CD14-positive monocyte (primary cell): ENCODE results near the gene FOXN4. TPM values are rescaled to one million over a fixed set of nuclear protein-coding genes. Genes with fewer than 3 reads are reported as not detected.

Experiments
- DNase-seq, 3 donors: peaks; one replicate each; pipeline ENCODE4 v3.0.0-alpha.2; 2011 to 2022
- H2AFZ ChIP-seq: 2 replicates; pipeline ENCODE4 v1.6.0; 2012; ENCODE audit warnings: mild to moderate bottlenecking, low read depth, low read length, inconsistent platforms; ENCODE audit not compliant: insufficient read depth, poor library complexity, severe bottlenecking
- H3K27ac ChIP-seq, 2 donors: 1 replicate in 1 of 2; 2 replicates in 1 of 2; pipeline ENCODE4 v1.5.1; 2012 to 2013; ENCODE audit warnings: low read length in 2 of 2, control low read depth in 1 of 2, inconsistent platforms in 1 of 2, low read depth in 1 of 2, mild to moderate bottlenecking in 1 of 2
- H3K27me3 ChIP-seq, 2 donors: one replicate each; pipeline versions ENCODE4 v1.6.0 to v1.6.1; 2011 to 2013; ENCODE audit warnings: low read length in 2 of 2; ENCODE audit not compliant: control insufficient read depth in 2 of 2, insufficient read depth in 2 of 2
- H3K36me3 ChIP-seq, 2 donors: replicated peaks in 1 of 2; 1 replicate in 1 of 2; 2 replicates in 1 of 2; pipeline versions ENCODE4 v1.5.1 to v1.6.1; 2012 to 2013; ENCODE audit warnings: low read length in 2 of 2, control low read depth in 1 of 2, inconsistent platforms in 1 of 2, mild to moderate bottlenecking in 1 of 2; ENCODE audit not compliant: insufficient read depth in 2 of 2, control insufficient read depth in 1 of 2
- H3K4me1 ChIP-seq, 2 donors: 1 replicate in 1 of 2; 2 replicates in 1 of 2; pipeline versions ENCODE4 v1.5.1 to v1.6.1; 2012 to 2013; ENCODE audit warnings: low read length in 2 of 2, control low read depth in 1 of 2, inconsistent platforms in 1 of 2, mild to moderate bottlenecking in 1 of 2, moderate library complexity in 1 of 2; ENCODE audit not compliant: insufficient read depth in 2 of 2, control insufficient read depth in 1 of 2
- H3K4me2 ChIP-seq: replicated peaks from 2 replicates; pipeline ENCODE3; 2012; ENCODE audit warnings: low read length, moderate library complexity, mild to moderate bottlenecking; ENCODE audit not compliant: poor library complexity, severe bottlenecking; ENCODE audit errors: extremely low read depth
- H3K4me3 ChIP-seq, 3 experiments: fragments of 200-600 bp in 1 of 3; sonication (generic) in 1 of 3; replicated peaks in 1 of 3; 1 replicate in 2 of 3; 2 replicates in 1 of 3; pipeline ENCODE4 v1.5.1; 2011 to 2013; ENCODE audit warnings: low read length in 3 of 3, mild to moderate bottlenecking in 3 of 3, control low read depth in 2 of 3, low read depth in 2 of 3, inconsistent platforms in 1 of 3, moderate library complexity in 1 of 3
- H3K79me2 ChIP-seq: 2 replicates; pipeline ENCODE4 v1.6.0; 2012; ENCODE audit warnings: mild to moderate bottlenecking, control low read depth, inconsistent platforms, low read length, moderate library complexity; ENCODE audit not compliant: insufficient read depth
- H3K9ac ChIP-seq: 2 replicates; pipeline ENCODE4 v1.6.0; 2017; ENCODE audit warnings: low read length, mild to moderate bottlenecking; ENCODE audit not compliant: insufficient read depth, poor library complexity, severe bottlenecking
- H3K9me3 ChIP-seq, 2 donors: replicated peaks in 1 of 2; 1 replicate in 1 of 2; 2 replicates in 1 of 2; pipeline versions ENCODE4 v1.5.1 to v1.6.1; 2012 to 2013; ENCODE audit warnings: low read length in 2 of 2, control low read depth in 1 of 2; ENCODE audit not compliant: control insufficient read depth in 1 of 2, insufficient read depth in 1 of 2
- H4K20me1 ChIP-seq: 2 replicates; pipeline ENCODE4 v1.6.0; 2012; ENCODE audit warnings: mild to moderate bottlenecking, low read length, control low read depth, moderate library complexity; ENCODE audit not compliant: insufficient read depth
- H3K27ac Mint-ChIP-seq, 7 donors: one replicate each; pipeline ENCODE4 v1.8.0; 2020; ENCODE audit warnings: mild to moderate bottlenecking in 7 of 7, mixed read lengths in 7 of 7, moderate library complexity in 6 of 7, inconsistent platforms in 2 of 7
- H3K27me3 Mint-ChIP-seq, 3 donors: one replicate each; pipeline ENCODE4 v1.8.0; 2021 to 2022; ENCODE audit warnings: low read depth in 3 of 3, mild to moderate bottlenecking in 3 of 3, mixed read lengths in 3 of 3, moderate library complexity in 3 of 3, inconsistent platforms in 1 of 3
- H3K36me3 Mint-ChIP-seq, 2 donors: one replicate each; pipeline ENCODE4 v1.8.0; 2020; ENCODE audit warnings: mixed read lengths in 2 of 2, inconsistent platforms in 1 of 2, mild to moderate bottlenecking in 1 of 2
- H3K4me1 Mint-ChIP-seq: one replicate; pipeline ENCODE4 v1.8.0; 2020; ENCODE audit warnings: mild to moderate bottlenecking, mixed read lengths
- H3K4me3 Mint-ChIP-seq, 2 donors: one replicate each; pipeline ENCODE4 v1.8.0; 2020; ENCODE audit warnings: mild to moderate bottlenecking in 2 of 2, mixed read lengths in 2 of 2, moderate library complexity in 1 of 2
- H3K9me3 Mint-ChIP-seq, 7 donors: one replicate each; pipeline ENCODE4 v1.8.0; 2020 to 2022; ENCODE audit warnings: mixed read lengths in 7 of 7, mild to moderate bottlenecking in 6 of 7, moderate library complexity in 6 of 7, inconsistent platforms in 2 of 7
- WGBS: methylation state at CpG from one replicate; pipeline ENCODE4 v1.1.5; 2013; ENCODE audit warnings: missing lambda C conversion rate; ENCODE audit not compliant: insufficient coverage; 5-methylcytosine and 5-hydroxymethylcytosine counted together
- intact Hi-C, 2 donors: fragments of 100-400 bp; cut with micrococcal nuclease; formaldehyde crosslinking; loops; one replicate each; pipeline versions ENCODE4 v1.15.0 to v1.15.1; 2023
- polyA plus RNA-seq, 3 donors: library from polyadenylated mRNA; depleted of rRNA in 1 of 3; unstranded in 2 of 3; stranded (reverse) in 1 of 3; fragments of 300-500 nt in 2 of 3; fragments of >200 nt in 1 of 3; fragmentation: Illumina TruSeq in 2 of 3; gene quantifications; 1 replicate in 2 of 3; 2 replicates in 1 of 3; pipeline ENCODE4 v1.2.3, GENCODE V29; 2012 to 2021
- TF ChIP-seq, protein P1 (sequence below): fragments of 200-600 bp; IDR thresholded peaks from one replicate; pipeline ENCODE4 v1.8.0; 2022; ENCODE audit warnings: antibody characterized with exemption, mild to moderate bottlenecking

FOXN4 gene
- polyA plus RNA-seq, 3 donors = not detected

DNA sequence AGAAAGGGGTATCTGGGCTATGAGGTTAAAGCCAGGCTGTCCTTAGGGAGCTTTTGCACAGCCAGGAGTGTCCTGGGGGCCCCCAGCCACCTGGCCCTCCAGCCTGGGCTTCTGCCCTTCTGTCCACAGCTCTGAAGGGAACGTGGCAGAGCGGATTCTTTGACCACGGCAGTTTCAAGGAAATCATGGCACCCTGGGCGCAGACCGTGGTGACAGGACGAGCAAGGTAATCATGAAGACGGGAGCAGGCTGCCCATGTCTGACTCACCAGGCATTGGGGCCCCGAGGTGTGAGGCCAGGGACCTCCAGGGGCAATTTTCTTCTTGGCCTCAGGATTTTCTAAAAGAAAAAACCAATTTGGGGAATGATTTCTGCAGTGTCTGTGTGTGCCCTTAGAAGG is 53.1 kb downstream of the FOXN4 start:
- H3K79me2 ChIP-seq = no peaks in the 10 kb centered on the region
- H2AFZ ChIP-seq = no peak overlapping the region
- H3K4me3 ChIP-seq = no peak overlapping the region
- H3K36me3 ChIP-seq = no peaks in the 10 kb centered on the region
- H3K9me3 Mint-ChIP-seq = peaks cover 6 to 17% (median 9%) of the 10 kb centered on the region in 7 donors
- no peak overlapping the region for H3K9ac ChIP-seq
- peaks cover 10 to 13% of the 10 kb centered on the region in 2 donors for H3K9me3 ChIP-seq
- intact Hi-C loops = no loop called here
- TF ChIP-seq, protein P1, sequence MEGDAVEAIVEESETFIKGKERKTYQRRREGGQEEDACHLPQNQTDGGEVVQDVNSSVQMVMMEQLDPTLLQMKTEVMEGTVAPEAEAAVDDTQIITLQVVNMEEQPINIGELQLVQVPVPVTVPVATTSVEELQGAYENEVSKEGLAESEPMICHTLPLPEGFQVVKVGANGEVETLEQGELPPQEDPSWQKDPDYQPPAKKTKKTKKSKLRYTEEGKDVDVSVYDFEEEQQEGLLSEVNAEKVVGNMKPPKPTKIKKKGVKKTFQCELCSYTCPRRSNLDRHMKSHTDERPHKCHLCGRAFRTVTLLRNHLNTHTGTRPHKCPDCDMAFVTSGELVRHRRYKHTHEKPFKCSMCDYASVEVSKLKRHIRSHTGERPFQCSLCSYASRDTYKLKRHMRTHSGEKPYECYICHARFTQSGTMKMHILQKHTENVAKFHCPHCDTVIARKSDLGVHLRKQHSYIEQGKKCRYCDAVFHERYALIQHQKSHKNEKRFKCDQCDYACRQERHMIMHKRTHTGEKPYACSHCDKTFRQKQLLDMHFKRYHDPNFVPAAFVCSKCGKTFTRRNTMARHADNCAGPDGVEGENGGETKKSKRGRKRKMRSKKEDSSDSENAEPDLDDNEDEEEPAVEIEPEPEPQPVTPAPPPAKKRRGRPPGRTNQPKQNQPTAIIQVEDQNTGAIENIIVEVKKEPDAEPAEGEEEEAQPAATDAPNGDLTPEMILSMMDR = no peak
- no peaks in the 10 kb centered on the region for H3K4me1 Mint-ChIP-seq
- H3K4me3 Mint-ChIP-seq = no peak overlapping the region
- H3K27me3 ChIP-seq = no peaks in the 10 kb centered on the region
- H3K27ac Mint-ChIP-seq = no peak overlapping the region
- no peak overlapping the region for H3K27ac ChIP-seq
- 84% methylated on average over 7 of the region's 8 CpGs for WGBS
- no peaks in the 10 kb centered on the region for H4K20me1 ChIP-seq
- DNase-seq = no peak
- peaks cover 14 to 24% of the 10 kb centered on the region in 2 donors for H3K36me3 Mint-ChIP-seq
- peaks cover 0 to 3% (median 0%) of the 10 kb centered on the region in 3 donors for H3K27me3 Mint-ChIP-seq
- H3K4me2 ChIP-seq = no peak overlapping the region
- no peaks in the 10 kb centered on the region for H3K4me1 ChIP-seq

DNA sequence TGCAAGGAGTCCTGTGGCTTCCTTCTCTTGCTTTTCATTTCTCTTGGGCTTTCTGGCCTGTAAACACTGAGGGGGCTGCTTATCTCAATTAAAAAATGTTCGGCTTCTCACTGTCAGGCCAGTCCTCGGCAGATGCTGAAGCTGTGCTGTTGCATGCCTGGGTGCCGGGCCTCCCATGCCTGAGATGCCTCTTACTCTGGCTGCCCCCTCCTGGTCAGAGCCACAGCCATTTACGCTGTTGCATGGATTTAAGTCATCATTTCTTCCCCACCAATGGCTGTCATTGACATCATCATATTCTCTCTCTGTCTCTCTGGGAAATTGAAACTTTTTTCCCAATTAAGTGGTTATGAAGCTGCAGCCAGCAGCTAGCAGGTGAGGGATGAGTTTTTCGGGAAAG is 53.7 kb downstream of the FOXN4 start:
- no peak overlapping the region for H3K9ac ChIP-seq
- H3K4me2 ChIP-seq = no peak overlapping the region
- Mint-ChIP-seq H3K4me1 (no peaks in the 10 kb centered on the region), H3K36me3 (peaks cover 14 to 24% of the 10 kb centered on the region in 2 donors), H3K27ac (peak overlapping the region in 1 of 7 donors; percentile 32), H3K4me3 (no peak overlapping the region), H3K9me3 (peaks cover 6 to 17% (median 9%) of the 10 kb centered on the region in 7 donors), H3K27me3 (peaks cover 0 to 3% (median 0%) of the 10 kb centered on the region in 3 donors)
- H3K27ac ChIP-seq = no peak overlapping the region
- no peaks in the 10 kb centered on the region for H3K79me2 ChIP-seq
- TF ChIP-seq, protein P1 = no peak
- H3K4me3 ChIP-seq = no peak overlapping the region
- 100% methylated on average over 3 of the region's 5 CpGs for WGBS
- no peaks in the 10 kb centered on the region for H4K20me1 ChIP-seq
- no peaks in the 10 kb centered on the region for H3K27me3 ChIP-seq
- intact Hi-C loops = no loop called here
- no peaks in the 10 kb centered on the region for H3K36me3 ChIP-seq
- peaks cover 10 to 13% of the 10 kb centered on the region in 2 donors for H3K9me3 ChIP-seq
- no peaks in the 10 kb centered on the region for H3K4me1 ChIP-seq
- H2AFZ ChIP-seq = no peak overlapping the region
- no peak for DNase-seq
